Measurements from ENCODE around the gene ARHGAP20. TPM values are rescaled to one million over a fixed set of nuclear protein-coding genes. Genes with fewer than 3 reads are reported as not detected.

ARHGAP20 gene
- total RNA-seq, 1 donor = 2.2 TPM

DNA sequence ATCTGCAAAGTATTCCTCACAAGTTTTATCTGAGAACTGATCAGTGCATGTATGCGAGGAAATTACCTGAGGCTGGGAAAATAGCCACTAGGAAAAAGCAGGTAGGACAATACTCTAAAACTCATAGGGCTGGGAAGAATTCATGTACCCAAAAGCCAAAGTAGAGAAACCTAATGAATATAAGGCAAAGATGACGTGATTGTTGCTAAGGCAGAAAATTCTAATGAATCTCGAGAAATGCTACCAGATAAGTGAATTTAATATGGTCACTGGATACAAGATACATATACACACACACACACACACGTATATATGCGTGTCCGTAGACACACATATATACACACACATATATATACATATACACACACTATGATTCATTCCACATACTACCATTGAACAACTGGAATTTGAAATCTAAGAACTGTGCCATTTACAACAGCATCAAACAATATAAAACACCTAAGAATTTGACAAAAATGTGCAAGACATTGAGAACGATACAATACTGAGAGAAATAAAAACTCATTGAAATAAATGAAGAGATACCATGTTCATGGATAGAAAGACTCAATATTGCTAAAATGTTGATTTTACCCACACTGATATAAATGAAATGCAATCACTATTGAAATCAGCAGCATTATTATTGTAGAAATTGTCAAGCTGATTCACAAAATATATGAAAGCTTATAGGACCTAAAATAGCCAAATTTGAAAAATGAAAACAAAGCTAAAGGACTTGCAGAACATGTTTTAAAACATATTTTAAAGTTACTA lies 46.4 kb downstream of the ARHGAP20 start:
- H3K4me1 ChIP-seq (ENCODE audit: insufficient read depth, low read length) = no peaks in the 10 kb centered on the region
- H3K79me2 ChIP-seq (ENCODE audit: insufficient read depth, low read length) = no peaks in the 10 kb centered on the region
- no peaks in the 10 kb centered on the region for H4K20me1 ChIP-seq (ENCODE audit: insufficient read depth, low read length)
- no peak for DNase-seq (ENCODE audit: insufficient read length, low spot score, missing footprints)
- H3K27me3 ChIP-seq (ENCODE audit: insufficient read depth, low read length) = no peaks in the 10 kb centered on the region
- H3K36me3 ChIP-seq (ENCODE audit: insufficient read depth, low read length) = no peaks in the 10 kb centered on the region
- no peak overlapping the region for H3K27ac ChIP-seq (ENCODE audit: low read depth, low read length)
- H3K4me2 ChIP-seq (ENCODE audit: insufficient read depth, low read length) = no peak overlapping the region
- H3K4me3 ChIP-seq (ENCODE audit: insufficient read depth, low read length) = no peak overlapping the region
- H2AFZ ChIP-seq (ENCODE audit: low read length) = no peak overlapping the region
- TF ChIP-seq, protein P1, sequence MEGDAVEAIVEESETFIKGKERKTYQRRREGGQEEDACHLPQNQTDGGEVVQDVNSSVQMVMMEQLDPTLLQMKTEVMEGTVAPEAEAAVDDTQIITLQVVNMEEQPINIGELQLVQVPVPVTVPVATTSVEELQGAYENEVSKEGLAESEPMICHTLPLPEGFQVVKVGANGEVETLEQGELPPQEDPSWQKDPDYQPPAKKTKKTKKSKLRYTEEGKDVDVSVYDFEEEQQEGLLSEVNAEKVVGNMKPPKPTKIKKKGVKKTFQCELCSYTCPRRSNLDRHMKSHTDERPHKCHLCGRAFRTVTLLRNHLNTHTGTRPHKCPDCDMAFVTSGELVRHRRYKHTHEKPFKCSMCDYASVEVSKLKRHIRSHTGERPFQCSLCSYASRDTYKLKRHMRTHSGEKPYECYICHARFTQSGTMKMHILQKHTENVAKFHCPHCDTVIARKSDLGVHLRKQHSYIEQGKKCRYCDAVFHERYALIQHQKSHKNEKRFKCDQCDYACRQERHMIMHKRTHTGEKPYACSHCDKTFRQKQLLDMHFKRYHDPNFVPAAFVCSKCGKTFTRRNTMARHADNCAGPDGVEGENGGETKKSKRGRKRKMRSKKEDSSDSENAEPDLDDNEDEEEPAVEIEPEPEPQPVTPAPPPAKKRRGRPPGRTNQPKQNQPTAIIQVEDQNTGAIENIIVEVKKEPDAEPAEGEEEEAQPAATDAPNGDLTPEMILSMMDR (IDR thresholded peaks at IDR 0.05; ENCODE audit: extremely low read depth, low read depth, low read length) = no peak
- no peaks in the 10 kb centered on the region for H3K9me3 ChIP-seq (ENCODE audit: low read depth, low read length)

DNA sequence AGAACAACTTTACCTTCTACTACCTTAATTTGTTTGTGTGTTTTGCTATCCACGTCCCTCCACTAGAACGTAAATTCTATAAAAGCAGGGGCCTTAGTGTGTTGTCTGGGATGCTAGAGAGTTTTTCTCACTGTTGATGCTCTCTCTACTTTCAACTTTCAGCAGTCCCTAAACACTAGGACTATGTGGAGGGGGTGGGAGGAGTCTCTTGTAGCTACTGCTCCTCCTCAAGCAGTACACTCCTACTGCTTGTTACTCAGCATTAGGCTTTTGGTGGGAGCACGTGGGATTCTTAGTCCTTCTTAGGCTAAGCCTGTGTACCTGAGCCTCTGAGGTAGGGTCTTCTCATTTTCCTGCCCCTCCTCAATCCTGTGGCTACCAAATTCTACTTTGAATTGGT lies 56.3 kb downstream of the ARHGAP20 start:
- Histone ChIP-seq H3K4me1 (ENCODE audit: insufficient read depth, low read length) (no peaks in the 10 kb centered on the region), H3K36me3 (ENCODE audit: insufficient read depth, low read length) (no peaks in the 10 kb centered on the region), H3K4me3 (ENCODE audit: insufficient read depth, low read length) (no peak overlapping the region), H3K4me2 (ENCODE audit: insufficient read depth, low read length) (no peak overlapping the region), H2AFZ (ENCODE audit: low read length) (no peak overlapping the region), H3K9me3 (ENCODE audit: low read depth, low read length) (no peaks in the 10 kb centered on the region), H3K27ac (ENCODE audit: low read depth, low read length) (no peak overlapping the region), H4K20me1 (ENCODE audit: insufficient read depth, low read length) (no peaks in the 10 kb centered on the region), H3K27me3 (ENCODE audit: insufficient read depth, low read length) (no peaks in the 10 kb centered on the region), H3K79me2 (ENCODE audit: insufficient read depth, low read length) (no peaks in the 10 kb centered on the region)
- TF ChIP-seq, protein P1 (IDR thresholded peaks at IDR 0.05; ENCODE audit: extremely low read depth, low read depth, low read length) = no peak
- DNase-seq (ENCODE audit: insufficient read length, low spot score, missing footprints) = no peak

DNA sequence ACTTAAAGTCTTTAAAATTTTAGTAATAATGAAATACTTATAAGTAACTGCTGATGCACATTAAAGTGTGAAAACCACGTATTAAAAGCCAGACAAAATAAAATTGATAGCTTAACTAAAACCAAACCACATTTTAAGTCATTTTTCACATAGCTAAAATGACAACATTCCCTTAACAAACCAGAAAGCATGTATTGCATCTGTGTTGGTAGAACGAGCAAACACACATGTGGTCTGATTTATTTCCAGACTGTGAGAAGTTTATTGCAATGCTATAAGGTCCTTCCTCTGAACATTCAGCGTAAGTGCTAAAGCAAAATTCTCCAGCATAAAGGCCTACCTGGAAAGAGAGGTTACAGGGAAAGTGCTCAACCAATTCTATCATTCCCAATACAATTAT lies 57.8 kb downstream of the ARHGAP20 start:
- TF ChIP-seq, protein P1 (IDR thresholded peaks at IDR 0.05; ENCODE audit: extremely low read depth, low read depth, low read length) = no peak
- no peak for DNase-seq (ENCODE audit: insufficient read length, low spot score, missing footprints)
- H3K79me2 ChIP-seq (ENCODE audit: insufficient read depth, low read length) = no peaks in the 10 kb centered on the region
- H4K20me1 ChIP-seq (ENCODE audit: insufficient read depth, low read length) = no peaks in the 10 kb centered on the region
- H2AFZ ChIP-seq (ENCODE audit: low read length) = no peak overlapping the region
- no peak overlapping the region for H3K4me2 ChIP-seq (ENCODE audit: insufficient read depth, low read length)
- H3K27me3 ChIP-seq (ENCODE audit: insufficient read depth, low read length) = no peaks in the 10 kb centered on the region
- no peak overlapping the region for H3K27ac ChIP-seq (ENCODE audit: low read depth, low read length)
- no peaks in the 10 kb centered on the region for H3K4me1 ChIP-seq (ENCODE audit: insufficient read depth, low read length)
- no peaks in the 10 kb centered on the region for H3K9me3 ChIP-seq (ENCODE audit: low read depth, low read length)
- H3K4me3 ChIP-seq (ENCODE audit: insufficient read depth, low read length) = no peak overlapping the region
- no peaks in the 10 kb centered on the region for H3K36me3 ChIP-seq (ENCODE audit: insufficient read depth, low read length)

DNA sequence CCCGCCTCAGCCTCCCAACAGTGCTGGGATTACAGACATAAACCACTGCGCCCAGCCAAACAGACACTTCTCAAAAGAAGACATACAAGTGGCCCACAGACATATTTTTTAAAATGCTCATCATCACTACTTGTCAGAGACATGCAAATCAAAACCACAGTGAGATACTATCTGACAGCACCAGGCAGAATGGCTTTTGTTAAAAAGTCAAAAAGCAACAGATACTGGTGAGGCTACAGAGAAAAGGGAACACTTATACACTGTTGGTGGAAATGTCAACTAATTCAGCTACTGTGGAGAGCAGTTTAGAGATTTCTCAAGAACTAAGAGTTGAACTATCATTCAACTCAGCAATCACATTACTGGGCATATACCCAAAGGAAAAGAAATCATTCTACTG lies 67.0 kb downstream of the ARHGAP20 start:
- no peaks in the 10 kb centered on the region for H3K4me1 ChIP-seq (ENCODE audit: insufficient read depth, low read length)
- no peak for DNase-seq (ENCODE audit: insufficient read length, low spot score, missing footprints)
- no peak overlapping the region for H3K27ac ChIP-seq (ENCODE audit: low read depth, low read length)
- no peaks in the 10 kb centered on the region for H3K36me3 ChIP-seq (ENCODE audit: insufficient read depth, low read length)
- no peaks in the 10 kb centered on the region for H3K9me3 ChIP-seq (ENCODE audit: low read depth, low read length)
- no peaks in the 10 kb centered on the region for H4K20me1 ChIP-seq (ENCODE audit: insufficient read depth, low read length)
- H3K27me3 ChIP-seq (ENCODE audit: insufficient read depth, low read length) = no peaks in the 10 kb centered on the region
- no peak overlapping the region for H3K4me3 ChIP-seq (ENCODE audit: insufficient read depth, low read length)
- no peaks in the 10 kb centered on the region for H3K79me2 ChIP-seq (ENCODE audit: insufficient read depth, low read length)
- TF ChIP-seq, protein P1 (IDR thresholded peaks at IDR 0.05; ENCODE audit: extremely low read depth, low read depth, low read length) = no peak
- no peak overlapping the region for H2AFZ ChIP-seq (ENCODE audit: low read length)
- H3K4me2 ChIP-seq (ENCODE audit: insufficient read depth, low read length) = no peak overlapping the region

All from osteoblast (primary cell).